Effector memory CD4-positive, alpha-beta T cell (primary cell): ENCODE data around the gene PATJ.

ENCODE experiments used
- DNase-seq, 3 donors: peaks; one replicate each; pipeline ENCODE4 v3.0.0-alpha.2; 2020
- H3K27ac ChIP-seq: 2 replicates; pipeline ENCODE4 v1.7.0; 2013; ENCODE audit warnings: mild to moderate bottlenecking, low read length, moderate library complexity; ENCODE audit not compliant: insufficient read depth, poor library complexity, severe bottlenecking
- H3K27me3 ChIP-seq: replicated peaks from 2 replicates; pipeline ENCODE4 v1.7.0; 2013; ENCODE audit warnings: mild to moderate bottlenecking, low read length; ENCODE audit not compliant: insufficient read depth, control insufficient read depth, poor library complexity, severe bottlenecking
- H3K36me3 ChIP-seq: 2 replicates; pipeline ENCODE4 v1.7.0; 2013; ENCODE audit warnings: mild to moderate bottlenecking, low read length, moderate library complexity; ENCODE audit not compliant: control insufficient read depth, insufficient read depth
- H3K4me1 ChIP-seq: 2 replicates; pipeline ENCODE4 v1.7.0; 2013; ENCODE audit warnings: low read length, mild to moderate bottlenecking; ENCODE audit not compliant: control insufficient read depth, insufficient read depth, poor library complexity, severe bottlenecking
- H3K4me3 ChIP-seq: 2 replicates; pipeline ENCODE4 v1.7.0; 2013; ENCODE audit warnings: low read length, low read depth, mild to moderate bottlenecking; ENCODE audit not compliant: insufficient read depth, poor library complexity, severe bottlenecking
- H3K9me3 ChIP-seq: 2 replicates; pipeline ENCODE4 v1.7.0; 2013; ENCODE audit warnings: mild to moderate bottlenecking, low read length, moderate library complexity; ENCODE audit not compliant: control insufficient read depth

Gene PATJ

GRCh38 chr1:62045574-62045973 is 303.3 kb downstream of the PATJ start:
- H3K27ac ChIP-seq, result no peak overlapping the region
- H3K4me1 ChIP-seq, result no peaks in the 10 kb centered on the region
- no peak overlapping the region for H3K4me3 ChIP-seq
- no peaks in the 10 kb centered on the region for H3K27me3 ChIP-seq
- DNase-seq, result no peak
- H3K36me3 ChIP-seq, result peaks cover under 1% of the 10 kb centered on the region
- no peaks in the 10 kb centered on the region for H3K9me3 ChIP-seq

- H3K4me1 ChIP-seq, result no peaks in the 10 kb centered on the region
- H3K4me3 ChIP-seq, result no peak overlapping the region
- H3K36me3 ChIP-seq, result peaks cover 6% of the 10 kb centered on the region
- no peaks in the 10 kb centered on the region for H3K9me3 ChIP-seq
- H3K27ac ChIP-seq, result no peak overlapping the region
- no peak for DNase-seq
- H3K27me3 ChIP-seq, result no peaks in the 10 kb centered on the region
Observed at GRCh38 chr1:62046927-62047326, 304.6 kb downstream of the PATJ start.

GRCh38 chr1:62050165-62050564 is 307.9 kb downstream of the PATJ start:
- H3K36me3 ChIP-seq, result peaks cover 10% of the 10 kb centered on the region
- no peak overlapping the region for H3K27ac ChIP-seq

GRCh38 chr1:62052946-62053345 is 310.7 kb downstream of the PATJ start:
- no peak overlapping the region for H3K4me3 ChIP-seq
- no peak overlapping the region for H3K27ac ChIP-seq
- no peak for DNase-seq
- H3K9me3 ChIP-seq, result no peaks in the 10 kb centered on the region
- no peaks in the 10 kb centered on the region for H3K4me1 ChIP-seq
- no peaks in the 10 kb centered on the region for H3K27me3 ChIP-seq
- H3K36me3 ChIP-seq, result peaks cover 10% of the 10 kb centered on the region

More at GRCh38 chr1:62050165-62050564, 307.9 kb downstream of the PATJ start:
- no peaks in the 10 kb centered on the region for H3K4me1 ChIP-seq
- H3K4me3 ChIP-seq, result no peak overlapping the region
- DNase-seq, result no peak
- no peaks in the 10 kb centered on the region for H3K9me3 ChIP-seq
- H3K27me3 ChIP-seq, result no peaks in the 10 kb centered on the region

DNA sequence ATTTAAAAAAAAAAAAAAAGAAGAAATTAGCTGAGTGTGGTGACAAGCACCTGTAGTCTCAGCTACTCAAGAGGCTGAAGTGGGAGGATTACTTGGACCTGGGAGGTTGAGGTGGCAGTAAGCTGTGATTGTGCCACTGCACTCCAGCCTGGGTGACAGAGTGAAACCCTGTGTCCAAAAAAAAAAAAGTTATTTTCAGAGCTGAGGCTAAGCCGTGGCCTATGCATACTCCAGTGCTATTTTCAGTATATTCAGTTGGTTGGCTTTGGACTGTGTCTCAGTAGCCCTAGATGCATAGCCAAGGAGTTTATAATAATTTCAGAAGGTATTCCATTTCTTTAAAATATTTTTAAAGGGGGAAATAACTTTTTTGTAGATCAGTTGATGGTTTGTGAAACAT is 311.9 kb downstream of the PATJ start:
- no peak for DNase-seq
- Histone ChIP-seq H3K4me3 (no peak overlapping the region), H3K27ac (no peak overlapping the region), H3K9me3 (no peaks in the 10 kb centered on the region), H3K4me1 (no peaks in the 10 kb centered on the region), H3K36me3 (peaks cover 10% of the 10 kb centered on the region), H3K27me3 (no peaks in the 10 kb centered on the region)

GRCh38 chr1:62057230-62057629 is 314.9 kb downstream of the PATJ start:
- Histone ChIP-seq H3K27ac (no peak overlapping the region), H3K4me3 (no peak overlapping the region)
- no peak for DNase-seq

DNA sequence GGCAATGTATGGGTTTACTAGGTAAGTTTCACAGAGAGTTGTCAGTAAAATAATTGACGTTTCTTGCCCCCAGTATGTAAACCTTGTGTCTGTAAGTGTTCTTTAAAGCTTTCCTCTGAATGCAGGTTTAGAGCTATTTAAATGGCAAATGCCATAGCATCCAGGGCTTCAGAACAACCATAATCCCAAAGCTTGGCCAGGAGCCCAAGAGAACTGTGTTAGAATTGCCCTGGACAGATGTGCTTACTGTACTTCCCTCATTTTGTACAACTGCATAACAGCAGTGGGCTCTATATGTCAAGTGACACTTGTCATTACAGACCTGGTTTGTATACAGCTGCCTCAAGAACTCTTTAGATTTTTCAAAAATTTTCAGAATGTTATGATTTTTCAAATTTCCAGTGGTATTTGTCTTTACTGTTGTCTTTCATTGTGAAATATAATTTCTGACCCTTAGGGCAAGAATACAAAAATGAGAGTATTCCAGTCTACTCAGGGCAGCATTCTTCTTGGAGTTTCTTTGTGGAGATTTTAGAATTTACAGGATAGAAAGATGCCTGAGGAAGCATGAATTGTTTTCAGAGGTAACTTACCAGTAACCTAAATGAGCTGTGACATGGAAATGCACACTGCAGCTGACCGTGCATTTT is 315.5 kb downstream of the PATJ start:
- Histone ChIP-seq H3K27me3 (no peaks in the 10 kb centered on the region), H3K4me3 (no peak overlapping the region), H3K27ac (no peak overlapping the region), H3K4me1 (no peaks in the 10 kb centered on the region), H3K9me3 (no peaks in the 10 kb centered on the region), H3K36me3 (peaks cover 3% of the 10 kb centered on the region)
- no peak for DNase-seq

More at GRCh38 chr1:62057230-62057629, 314.9 kb downstream of the PATJ start:
- Histone ChIP-seq H3K36me3 (peaks cover 4% of the 10 kb centered on the region), H3K9me3 (no peaks in the 10 kb centered on the region), H3K27me3 (no peaks in the 10 kb centered on the region), H3K4me1 (no peaks in the 10 kb centered on the region)

DNA sequence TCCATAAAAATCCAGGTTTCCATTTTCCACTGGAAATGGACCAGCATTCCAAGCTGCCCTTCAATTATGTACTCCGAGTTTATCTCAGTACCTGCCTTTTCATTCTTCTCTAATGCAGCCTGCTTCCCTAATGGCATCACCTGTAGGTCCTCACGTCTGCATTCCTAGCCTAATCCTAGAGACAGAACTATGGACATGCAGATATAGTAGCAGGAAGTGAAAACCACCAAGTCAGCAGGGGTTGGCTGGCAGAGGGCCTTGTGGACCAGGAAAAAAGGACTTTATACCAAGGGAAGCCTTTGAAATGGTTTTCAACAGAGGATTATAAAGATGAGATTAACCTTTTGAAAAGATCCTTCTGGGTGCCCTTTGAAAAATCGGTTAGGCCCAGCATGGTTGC is 316.7 kb downstream of the PATJ start:
- Histone ChIP-seq H3K9me3 (no peaks in the 10 kb centered on the region), H3K4me1 (no peaks in the 10 kb centered on the region), H3K27me3 (no peaks in the 10 kb centered on the region), H3K36me3 (no peaks in the 10 kb centered on the region), H3K27ac (no peak overlapping the region), H3K4me3 (no peak overlapping the region)
- no peak for DNase-seq

GRCh38 chr1:62062087-62062486 is 319.8 kb downstream of the PATJ start:
- no peak overlapping the region for H3K4me3 ChIP-seq
- H3K9me3 ChIP-seq, result no peaks in the 10 kb centered on the region
- H3K27ac ChIP-seq, result no peak overlapping the region
- peaks cover 8% of the 10 kb centered on the region for H3K36me3 ChIP-seq
- no peaks in the 10 kb centered on the region for H3K4me1 ChIP-seq
- DNase-seq, result no peak
- no peaks in the 10 kb centered on the region for H3K27me3 ChIP-seq

DNA sequence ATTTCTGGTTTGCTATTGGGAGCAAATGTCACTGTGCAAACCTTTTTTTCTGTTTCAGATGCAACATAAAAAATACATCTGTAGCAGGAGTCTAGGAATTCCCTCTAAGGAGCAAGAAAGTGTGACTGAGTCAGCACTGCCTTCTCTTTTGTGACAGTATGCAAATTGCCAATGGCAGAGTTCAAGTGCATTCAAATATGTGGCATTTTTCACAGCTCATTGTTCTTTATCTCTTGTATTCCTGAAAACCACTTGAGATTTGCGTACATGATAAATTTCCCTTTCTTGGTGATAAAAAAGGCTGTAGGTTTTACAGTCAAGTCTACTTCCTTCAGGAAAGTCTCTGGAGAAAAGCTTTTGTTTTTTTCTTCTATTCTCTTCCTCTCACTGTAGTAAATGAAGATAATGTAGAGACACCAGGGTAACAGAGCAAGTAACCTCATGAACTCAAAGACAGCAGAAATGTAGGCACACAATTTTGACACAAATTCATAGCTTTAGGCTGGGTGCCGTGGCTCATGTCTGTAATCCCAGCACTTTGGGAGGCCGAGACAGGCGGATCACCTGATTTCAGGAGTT is 322.6 kb downstream of the PATJ start:
- no peak for DNase-seq
- no peaks in the 10 kb centered on the region for H3K9me3 ChIP-seq

More for the DNA sequence above, 322.6 kb downstream of the PATJ start:
- Histone ChIP-seq H3K36me3 (peaks cover 8% of the 10 kb centered on the region), H3K4me1 (no peaks in the 10 kb centered on the region), H3K4me3 (no peak overlapping the region), H3K27ac (no peak overlapping the region), H3K27me3 (no peaks in the 10 kb centered on the region)
